ENCODE data around the gene PTPRO.

PTPRO gene

GRCh38 chr12:15404485-15404884 is 82.2 kb downstream of the PTPRO start:
- TF ChIP-seq, protein P1, sequence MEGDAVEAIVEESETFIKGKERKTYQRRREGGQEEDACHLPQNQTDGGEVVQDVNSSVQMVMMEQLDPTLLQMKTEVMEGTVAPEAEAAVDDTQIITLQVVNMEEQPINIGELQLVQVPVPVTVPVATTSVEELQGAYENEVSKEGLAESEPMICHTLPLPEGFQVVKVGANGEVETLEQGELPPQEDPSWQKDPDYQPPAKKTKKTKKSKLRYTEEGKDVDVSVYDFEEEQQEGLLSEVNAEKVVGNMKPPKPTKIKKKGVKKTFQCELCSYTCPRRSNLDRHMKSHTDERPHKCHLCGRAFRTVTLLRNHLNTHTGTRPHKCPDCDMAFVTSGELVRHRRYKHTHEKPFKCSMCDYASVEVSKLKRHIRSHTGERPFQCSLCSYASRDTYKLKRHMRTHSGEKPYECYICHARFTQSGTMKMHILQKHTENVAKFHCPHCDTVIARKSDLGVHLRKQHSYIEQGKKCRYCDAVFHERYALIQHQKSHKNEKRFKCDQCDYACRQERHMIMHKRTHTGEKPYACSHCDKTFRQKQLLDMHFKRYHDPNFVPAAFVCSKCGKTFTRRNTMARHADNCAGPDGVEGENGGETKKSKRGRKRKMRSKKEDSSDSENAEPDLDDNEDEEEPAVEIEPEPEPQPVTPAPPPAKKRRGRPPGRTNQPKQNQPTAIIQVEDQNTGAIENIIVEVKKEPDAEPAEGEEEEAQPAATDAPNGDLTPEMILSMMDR (IDR thresholded peaks at IDR 0.05; ENCODE audit: low read depth, low read length, poor library complexity, severe bottlenecking) = no peak
- TF ChIP-seq EZH2phosphoT487 (IDR thresholded peaks at IDR 0.05; ENCODE audit: borderline replicate concordance, low read length) = no peak
- Histone ChIP-seq H4K20me1 (ENCODE audit: control insufficient read depth, insufficient read depth, low read depth, low read length) (no peaks in the 10 kb centered on the region), H3K27me3 (ENCODE audit: control insufficient read depth, low read length) (no peaks in the 10 kb centered on the region), H3K27ac (ENCODE audit: low read depth, low read length) (no peak overlapping the region), H3K36me3 (ENCODE audit: control insufficient read depth, low read length) (no peaks in the 10 kb centered on the region), H3K4me2 (ENCODE audit: low read length) (no peak overlapping the region), H3F3A (ENCODE audit: control insufficient read depth, insufficient read depth) (no peaks in the 10 kb centered on the region), H3K4me3 (ENCODE audit: low read length) (no peak overlapping the region), H3K9me3 (ENCODE audit: control insufficient read depth, insufficient read depth, low read length) (no peaks in the 10 kb centered on the region), H3K9me2 (replicated peaks; ENCODE audit: control insufficient read depth, low read length) (no peaks in the 10 kb centered on the region), H3K79me2 (ENCODE audit: control insufficient read depth, low read length) (no peaks in the 10 kb centered on the region), H3K4me1 (ENCODE audit: control insufficient read depth, low read length) (no peaks in the 10 kb centered on the region)

DNA sequence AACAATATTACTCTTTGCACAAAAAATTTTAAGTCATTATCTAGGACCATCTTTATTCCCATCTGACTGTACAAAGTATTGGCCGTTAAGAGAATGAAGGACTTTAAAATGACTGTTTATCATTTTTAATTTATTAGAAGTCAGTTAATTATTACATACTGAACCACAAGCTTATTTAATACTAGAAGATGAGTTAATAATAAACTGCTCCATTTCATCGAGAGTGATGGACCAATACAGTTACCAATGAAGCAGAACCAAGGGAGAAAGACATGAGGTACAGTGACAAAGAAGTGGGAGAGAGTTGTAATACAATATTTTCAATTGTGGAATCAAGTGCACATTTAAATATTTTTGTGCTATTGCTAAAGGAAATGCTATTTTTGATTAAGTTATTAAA is 83.3 kb downstream of the PTPRO start:
- Histone ChIP-seq H3K27ac (ENCODE audit: low read depth, low read length) (no peak overlapping the region), H3K4me1 (ENCODE audit: control insufficient read depth, low read length) (no peaks in the 10 kb centered on the region), H3K27me3 (ENCODE audit: control insufficient read depth, low read length) (no peaks in the 10 kb centered on the region), H4K20me1 (ENCODE audit: control insufficient read depth, insufficient read depth, low read depth, low read length) (no peaks in the 10 kb centered on the region), H3F3A (ENCODE audit: control insufficient read depth, insufficient read depth) (no peaks in the 10 kb centered on the region), H3K4me2 (ENCODE audit: low read length) (no peak overlapping the region), H3K79me2 (ENCODE audit: control insufficient read depth, low read length) (no peaks in the 10 kb centered on the region), H3K36me3 (ENCODE audit: control insufficient read depth, low read length) (no peaks in the 10 kb centered on the region), H3K9me2 (replicated peaks; ENCODE audit: control insufficient read depth, low read length) (no peaks in the 10 kb centered on the region), H3K4me3 (ENCODE audit: low read length) (no peak overlapping the region), H3K9me3 (ENCODE audit: control insufficient read depth, insufficient read depth, low read length) (no peaks in the 10 kb centered on the region)
- TF ChIP-seq EZH2phosphoT487 (IDR thresholded peaks at IDR 0.05; ENCODE audit: borderline replicate concordance, low read length) = no peak
- TF ChIP-seq, protein P1 (IDR thresholded peaks at IDR 0.05; ENCODE audit: low read depth, low read length, poor library complexity, severe bottlenecking) = no peak

GRCh38 chr12:15407025-15407424 is 84.7 kb downstream of the PTPRO start:
- TF ChIP-seq, protein P1 (IDR thresholded peaks at IDR 0.05; ENCODE audit: low read depth, low read length, poor library complexity, severe bottlenecking) = no peak
- TF ChIP-seq EZH2phosphoT487 (IDR thresholded peaks at IDR 0.05; ENCODE audit: borderline replicate concordance, low read length) = no peak
- Histone ChIP-seq H3K4me1 (ENCODE audit: control insufficient read depth, low read length) (no peaks in the 10 kb centered on the region), H3K27me3 (ENCODE audit: control insufficient read depth, low read length) (no peaks in the 10 kb centered on the region), H3K9me2 (replicated peaks; ENCODE audit: control insufficient read depth, low read length) (no peaks in the 10 kb centered on the region), H3K9me3 (ENCODE audit: control insufficient read depth, insufficient read depth, low read length) (no peaks in the 10 kb centered on the region), H3K4me2 (ENCODE audit: low read length) (no peak overlapping the region), H4K20me1 (ENCODE audit: control insufficient read depth, insufficient read depth, low read depth, low read length) (no peaks in the 10 kb centered on the region), H3F3A (ENCODE audit: control insufficient read depth, insufficient read depth) (no peaks in the 10 kb centered on the region), H3K27ac (ENCODE audit: low read depth, low read length) (no peak overlapping the region), H3K4me3 (ENCODE audit: low read length) (no peak overlapping the region), H3K36me3 (ENCODE audit: control insufficient read depth, low read length) (no peaks in the 10 kb centered on the region), H3K79me2 (ENCODE audit: control insufficient read depth, low read length) (no peaks in the 10 kb centered on the region)

- TF ChIP-seq EZH2phosphoT487 (IDR thresholded peaks at IDR 0.05; ENCODE audit: borderline replicate concordance, low read length) = no peak
- TF ChIP-seq, protein P1 (IDR thresholded peaks at IDR 0.05; ENCODE audit: low read depth, low read length, poor library complexity, severe bottlenecking) = no peak
- H3K27ac ChIP-seq (ENCODE audit: low read depth, low read length) = no peak overlapping the region
- no peaks in the 10 kb centered on the region for H3K36me3 ChIP-seq (ENCODE audit: control insufficient read depth, low read length)
- H3K79me2 ChIP-seq (ENCODE audit: control insufficient read depth, low read length) = no peaks in the 10 kb centered on the region
- H4K20me1 ChIP-seq (ENCODE audit: control insufficient read depth, insufficient read depth, low read depth, low read length) = no peaks in the 10 kb centered on the region
- H3K4me2 ChIP-seq (ENCODE audit: low read length) = no peak overlapping the region
- H3K27me3 ChIP-seq (ENCODE audit: control insufficient read depth, low read length) = no peaks in the 10 kb centered on the region
- no peaks in the 10 kb centered on the region for H3K4me1 ChIP-seq (ENCODE audit: control insufficient read depth, low read length)
- no peak overlapping the region for H3K4me3 ChIP-seq (ENCODE audit: low read length)
- H3K9me3 ChIP-seq (ENCODE audit: control insufficient read depth, insufficient read depth, low read length) = no peaks in the 10 kb centered on the region
- no peaks in the 10 kb centered on the region for H3K9me2 ChIP-seq (replicated peaks; ENCODE audit: control insufficient read depth, low read length)
- no peaks in the 10 kb centered on the region for H3F3A ChIP-seq (ENCODE audit: control insufficient read depth, insufficient read depth)
Measured at GRCh38 chr12:15411842-15412241, 89.5 kb downstream of the PTPRO start.
